Stimulated activated naive B cell treated with anti-CD40 and anti-IgM and Interleukin-4, amounts not matched to agents 10 μg/mL and 1 μg/mL and 100 μg/mL, for 72 hours (primary cell): ENCODE measurements around the gene ZNF416.

Experiments used
- ATAC-seq, 2 donors: fragments of 150-1000 bp; cut with Tn5 transposase; replicated peaks; 2 replicates each; pipeline ENCODE4 v1.10.0; 2021; ENCODE audit warnings: moderate library complexity in 1 of 2
- DNase-seq: peaks from one replicate; pipeline ENCODE4 v3.0.0; 2021
- H3K27ac Mint-ChIP-seq: one replicate; pipeline ENCODE4 v1.8.0; 2022; ENCODE audit warnings: mild to moderate bottlenecking, mixed read lengths
- H3K27me3 Mint-ChIP-seq, 2 donors: one replicate each; pipeline ENCODE4 v1.8.0; 2022; ENCODE audit warnings: mixed read lengths in 2 of 2
- H3K36me3 Mint-ChIP-seq, 2 donors: one replicate each; pipeline ENCODE4 v1.8.0; 2022; ENCODE audit warnings: mixed read lengths in 2 of 2, mild to moderate bottlenecking in 1 of 2
- H3K4me1 Mint-ChIP-seq, 2 donors: one replicate each; pipeline ENCODE4 v1.8.0; 2022; ENCODE audit warnings: mixed read lengths in 2 of 2, mild to moderate bottlenecking in 1 of 2
- H3K4me3 Mint-ChIP-seq, 2 donors: one replicate each; pipeline ENCODE4 v1.8.0; 2022; ENCODE audit warnings: mild to moderate bottlenecking in 2 of 2, mixed read lengths in 2 of 2, moderate library complexity in 1 of 2
- H3K9me3 Mint-ChIP-seq, 2 donors: one replicate each; pipeline ENCODE4 v1.8.0; 2022; ENCODE audit warnings: mixed read lengths in 2 of 2, mild to moderate bottlenecking in 1 of 2

The ZNF416 gene

DNA sequence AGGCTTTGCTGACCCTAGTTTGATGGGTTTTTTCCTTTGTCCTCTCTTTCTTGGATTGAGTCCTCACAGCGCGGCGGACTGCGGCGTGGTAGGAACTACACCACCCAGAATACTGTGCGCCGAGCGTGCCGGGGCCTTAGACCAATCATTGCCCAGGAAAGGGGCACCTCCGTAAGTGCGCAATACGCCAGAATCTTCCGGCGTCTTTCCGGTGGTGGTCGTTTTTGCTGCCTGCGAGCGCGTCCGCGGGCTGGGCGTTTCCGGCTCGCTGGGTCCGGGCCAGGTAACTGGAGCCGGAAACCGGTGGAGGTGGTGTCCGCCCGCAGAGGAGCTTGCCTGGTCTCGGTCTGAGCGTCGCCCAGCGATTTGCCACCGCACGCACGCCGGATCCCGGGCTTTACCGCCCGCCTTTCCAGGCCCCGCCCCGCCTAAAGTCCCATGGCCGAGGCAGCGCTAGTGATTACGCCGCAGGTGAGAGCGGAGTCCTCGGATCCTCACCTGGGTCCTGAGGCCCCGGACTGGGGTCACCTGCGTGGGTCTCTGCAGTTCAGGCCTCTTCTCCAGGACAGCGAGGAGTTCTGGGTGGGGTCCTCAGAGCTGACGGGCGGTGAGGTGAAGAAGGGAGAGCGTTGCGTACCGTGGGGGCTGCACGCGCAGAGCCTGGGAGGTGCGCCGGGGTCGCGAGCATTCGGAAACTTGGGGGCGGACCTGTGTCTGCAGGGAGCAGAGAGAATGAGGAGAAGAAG is 51.4 kb downstream of the ZNF416 start, which contains the start of gene ZNF549:
Gene ZNF549 (plus strand): TSS at position 221 of the 746 bp plus-strand sequence. CDS start 218 bp downstream, at position 439.
- Mint-ChIP-seq H3K4me1 (peaks cover 14% of the 10 kb centered on the region in 2 donors), H3K27ac (peak within 1 kb of the TSS; percentile 94), H3K27me3 (no peaks in the 10 kb centered on the region), H3K9me3 (peaks cover under 1 to 3% of the 10 kb centered on the region in 2 donors), H3K36me3 (peaks cover 21 to 25% of the 10 kb centered on the region in 2 donors), H3K4me3 (peak within 1 kb of the TSS; percentile 93 to 96)
- DNase-seq (peak; percentile 87), ATAC-seq (peak; percentile 100)
